T-helper 2 cell treated with Interferon-gamma antibody and Interleukin-4, amounts not matched to agents 100 ng/mL and 5 ng/mL, for 36 hours (primary cell): ENCODE data around the gene KCNC2. TPM values are rescaled to one million over a fixed set of nuclear protein-coding genes. Genes with fewer than 3 reads are reported as not detected.

Experiments used
- intact Hi-C: fragments of 100-400 bp; cut with micrococcal nuclease; formaldehyde crosslinking; loops from one replicate; pipeline ENCODE4 v1.15.1; 2023
- total RNA-seq: library from RNA; stranded (reverse); gene quantifications from 2 replicates; pipeline ENCODE4 v1.2.3, GENCODE V29; 2022

Gene KCNC2
- total RNA-seq, 1 donor from 2014 or later, result not detected

DNA sequence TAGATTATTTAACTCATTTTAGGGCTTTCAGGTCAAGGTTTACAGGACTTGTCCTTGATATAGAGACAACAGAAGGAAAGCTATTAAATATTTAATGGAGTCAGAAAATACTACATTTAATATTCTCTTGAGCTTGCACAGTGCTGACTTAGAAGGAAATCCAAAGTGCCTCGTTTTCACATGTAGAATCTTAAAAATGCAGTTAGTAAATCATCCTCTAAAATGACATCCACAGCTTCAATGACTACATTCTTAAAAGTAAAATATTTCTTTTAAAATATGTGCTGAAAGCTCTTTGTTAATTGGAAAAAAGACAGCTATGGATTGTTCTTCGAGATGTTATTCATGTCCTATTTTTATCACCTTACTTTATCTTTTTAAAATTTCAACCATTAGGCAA, 146.9 kb downstream of the KCNC2 start:
- intact Hi-C loops, result no loop called here

DNA sequence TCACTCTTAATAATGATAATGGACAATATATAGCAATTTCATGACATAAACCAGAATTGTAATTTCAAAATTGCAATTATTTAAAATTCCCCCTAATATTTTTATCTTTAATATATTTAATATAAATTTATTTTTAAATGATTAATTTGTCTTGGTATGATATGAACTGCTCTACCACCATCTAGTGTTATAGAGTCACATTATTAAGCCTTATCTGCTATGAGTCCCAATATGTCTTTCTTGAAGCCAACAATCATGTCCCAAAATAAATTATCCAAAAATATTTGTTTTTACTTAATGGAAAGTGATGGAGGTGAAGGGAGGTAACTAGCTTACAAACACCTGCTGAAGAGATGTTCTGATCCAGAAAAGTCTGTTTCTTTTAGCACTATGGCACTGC, 151.4 kb downstream of the KCNC2 start:
- intact Hi-C loops, result no loop called here

DNA sequence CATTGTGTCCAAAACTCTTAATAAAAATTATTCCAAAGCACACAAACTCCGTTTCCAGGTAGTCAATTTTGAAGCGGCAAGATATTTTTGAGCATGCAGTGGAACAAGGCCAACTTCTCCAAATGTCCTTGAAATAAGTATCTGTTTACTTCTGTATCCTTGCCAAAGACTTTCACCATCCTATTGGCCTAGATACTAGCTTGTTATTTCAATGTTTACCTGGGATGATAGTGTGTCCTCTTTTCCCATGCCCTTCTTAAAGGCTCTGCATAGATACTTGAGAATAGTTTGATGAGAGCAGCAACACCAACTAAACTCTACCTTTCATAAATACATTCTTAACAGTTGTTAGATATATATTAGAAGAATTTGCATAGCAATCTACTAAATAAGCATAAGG, 160.9 kb downstream of the KCNC2 start:
- intact Hi-C loops, result no loop called here

DNA sequence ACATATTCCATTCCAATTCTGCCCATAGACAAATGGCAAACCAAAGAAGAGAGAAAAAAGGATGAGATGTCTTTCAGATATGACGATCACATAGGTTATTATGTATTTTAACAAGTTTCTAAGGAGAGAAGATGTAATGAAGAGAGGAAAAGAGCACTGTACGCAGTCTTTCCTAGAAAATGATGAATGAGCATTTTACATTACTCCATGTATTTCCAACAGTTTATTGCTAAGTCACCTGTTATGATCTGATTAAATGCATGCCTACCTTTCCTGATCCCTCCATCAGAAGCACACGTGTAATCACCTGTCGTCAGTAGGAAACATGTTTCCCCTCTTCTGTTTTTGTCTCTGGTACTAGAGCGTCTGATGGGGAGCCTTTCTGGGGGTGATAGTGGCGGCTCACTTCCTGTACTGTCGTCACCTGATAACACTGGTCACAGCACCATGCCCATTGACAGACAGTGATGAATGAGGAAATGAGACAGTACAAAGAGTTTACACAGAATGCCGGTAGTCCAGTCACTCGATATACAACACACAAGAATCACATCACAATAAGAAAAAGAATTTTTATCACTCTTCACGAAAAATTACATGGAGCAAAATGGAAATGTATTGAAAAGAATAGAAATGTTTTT, 161.6 kb downstream of the KCNC2 start:
- intact Hi-C loops, result no loop called here

DNA sequence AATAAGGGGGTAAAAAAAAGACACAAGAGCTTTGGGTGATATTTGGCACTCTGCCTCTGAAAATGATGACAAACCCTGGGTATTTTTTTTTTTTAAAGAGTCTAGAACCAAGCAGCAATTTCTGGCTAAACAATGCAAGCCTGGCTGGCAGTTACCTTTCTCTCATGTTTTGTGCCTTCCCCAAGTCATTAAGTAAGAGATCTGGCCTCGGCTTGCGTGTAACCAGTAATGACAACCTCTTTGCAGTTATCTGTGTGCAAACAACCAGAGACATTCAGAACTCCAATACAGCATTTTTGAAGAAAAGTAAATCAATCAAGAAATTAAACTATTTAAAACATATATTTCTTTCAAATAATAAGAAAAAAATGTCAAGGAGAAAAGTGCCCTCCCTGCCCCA, 167.5 kb downstream of the KCNC2 start:
- intact Hi-C loops, result no loop called here

DNA sequence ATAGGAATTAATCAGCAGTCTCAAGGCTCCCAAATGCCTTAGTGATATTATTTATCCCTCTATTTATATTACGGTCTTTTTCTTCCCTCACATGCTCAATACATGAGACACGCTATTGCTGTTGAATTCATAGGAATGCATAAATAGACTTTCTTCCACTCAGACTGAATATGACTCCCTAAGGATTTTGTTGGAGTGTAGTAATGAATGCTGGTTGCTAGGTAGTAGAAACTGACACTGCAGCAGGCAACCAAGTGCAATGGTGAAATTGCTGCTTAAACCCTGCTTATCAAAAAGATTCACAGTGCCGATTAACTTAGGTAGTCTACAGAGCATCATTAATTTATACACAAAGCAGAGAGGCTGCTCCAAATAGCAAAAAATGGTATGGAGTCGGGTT, 168.2 kb downstream of the KCNC2 start:
- intact Hi-C loops, result no loop called here

DNA sequence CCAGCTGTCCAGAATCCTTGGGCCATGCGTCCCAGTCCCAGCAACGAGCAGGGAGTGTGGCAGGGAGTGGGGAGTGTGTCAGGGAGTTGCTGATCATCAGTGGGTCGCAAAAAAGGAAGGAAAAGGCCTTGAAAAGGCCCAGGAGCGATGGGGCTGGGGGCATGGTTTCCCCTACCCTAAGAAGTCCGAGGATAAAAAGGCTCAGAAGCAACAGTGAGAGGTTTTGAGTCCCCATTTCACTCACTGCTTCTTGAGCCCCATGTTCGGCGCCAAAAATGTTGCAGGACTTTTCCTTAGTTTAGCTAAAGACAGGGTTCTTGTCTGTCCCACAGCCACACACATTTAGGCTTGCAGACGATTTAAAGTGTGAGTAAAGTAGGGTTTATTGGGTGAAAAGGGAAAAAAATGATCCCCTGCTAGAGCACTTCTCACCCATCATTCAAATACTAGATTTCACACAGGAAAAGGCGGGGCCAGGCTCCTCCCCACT, 189.5 kb downstream of the KCNC2 start:
- intact Hi-C loops, result no loop called here

DNA sequence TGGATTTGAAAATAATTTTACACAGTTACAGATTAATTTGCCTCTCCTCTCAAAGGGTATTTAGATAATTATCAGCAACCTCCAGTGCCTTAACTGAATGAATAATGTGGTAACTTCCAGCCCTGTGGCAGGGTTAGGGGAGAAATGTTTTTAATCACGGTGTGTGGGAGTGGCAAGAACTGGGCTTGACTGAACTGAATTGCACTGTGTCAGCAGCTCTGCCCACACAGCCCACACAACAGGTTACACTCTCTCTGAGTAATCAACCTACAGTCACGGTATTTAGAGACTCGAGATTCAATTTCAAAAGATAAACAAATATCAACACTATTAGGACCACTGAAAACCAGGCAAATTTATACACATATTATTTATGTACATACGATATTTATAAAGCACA, 198.5 kb downstream of the KCNC2 start:
- intact Hi-C loops, result no loop called here

DNA sequence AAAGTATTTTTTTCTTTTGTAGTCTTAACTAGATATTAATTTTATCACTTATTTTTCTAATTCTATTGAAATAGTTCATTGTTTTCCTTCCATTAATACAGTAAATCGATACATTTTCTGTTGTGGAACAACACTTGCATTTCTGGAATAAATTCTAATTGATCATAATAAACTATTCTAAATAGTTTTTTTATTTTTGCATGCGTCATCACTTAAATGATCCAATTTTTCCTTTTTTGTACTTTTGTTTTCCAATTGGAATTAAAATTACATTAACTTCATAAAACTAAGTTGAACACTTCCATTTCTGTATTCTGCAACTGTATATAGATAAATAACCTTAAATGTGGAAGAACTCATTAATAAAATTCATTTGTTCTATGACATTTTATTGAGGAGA, 202.5 kb downstream of the KCNC2 start:
- intact Hi-C loops, result no loop called here

DNA sequence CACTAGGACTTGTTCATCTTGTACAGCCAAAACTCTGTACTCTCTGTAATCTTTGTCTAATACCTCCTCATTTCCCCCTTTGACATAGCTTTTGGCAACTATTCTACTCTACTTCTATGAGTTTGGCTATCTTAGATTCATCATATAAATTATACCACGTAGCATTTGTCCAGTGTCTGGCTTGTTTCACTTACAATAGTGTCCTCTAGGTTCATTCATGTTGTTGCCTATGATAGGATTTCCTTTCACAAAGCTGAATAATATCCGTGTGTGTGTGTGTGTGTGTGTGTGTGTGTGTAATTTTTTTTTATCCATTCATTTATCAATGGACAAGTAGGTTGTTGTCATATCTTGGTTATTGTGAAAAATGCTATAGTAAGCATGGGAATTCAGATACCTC, 209.5 kb downstream of the KCNC2 start:
- intact Hi-C loops, result no loop called here

DNA sequence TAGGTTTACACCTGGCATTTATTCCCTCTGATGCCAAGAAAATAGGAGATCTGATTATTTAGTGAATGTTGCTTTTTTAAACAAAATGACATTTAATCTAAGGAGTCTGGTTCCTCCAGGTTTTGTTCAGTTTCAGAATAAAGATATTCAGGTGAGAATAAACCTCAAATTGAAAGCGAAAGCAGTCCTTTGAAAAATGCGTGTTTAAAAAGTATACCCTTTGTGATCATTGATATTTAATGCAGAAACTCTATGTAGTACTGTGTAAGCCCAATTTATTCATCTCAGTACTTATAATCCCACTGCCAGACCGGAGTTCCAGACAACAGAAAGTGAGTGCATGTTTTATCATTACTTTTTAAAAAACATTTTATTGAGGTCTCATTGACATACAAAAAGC, 210.2 kb downstream of the KCNC2 start:
- intact Hi-C loops, result no loop called here

Other genes with a start within 250 kb of the KCNC2 start
- 2.3 and 2.6 TPM in 2 replicates for gene CAPS2, start 120.5 kb upstream of the KCNC2 start, total RNA-seq
- gene GLIPR1L1, start 124.8 kb upstream of the KCNC2 start, total RNA-seq, result not detected in 2 replicates
- gene GLIPR1L2, start 181.2 kb upstream of the KCNC2 start, total RNA-seq, result 0.09 and 0.14 TPM in 2 replicates